Measurements from ENCODE around the gene PLA2G4A.

Gene PLA2G4A

DNA sequence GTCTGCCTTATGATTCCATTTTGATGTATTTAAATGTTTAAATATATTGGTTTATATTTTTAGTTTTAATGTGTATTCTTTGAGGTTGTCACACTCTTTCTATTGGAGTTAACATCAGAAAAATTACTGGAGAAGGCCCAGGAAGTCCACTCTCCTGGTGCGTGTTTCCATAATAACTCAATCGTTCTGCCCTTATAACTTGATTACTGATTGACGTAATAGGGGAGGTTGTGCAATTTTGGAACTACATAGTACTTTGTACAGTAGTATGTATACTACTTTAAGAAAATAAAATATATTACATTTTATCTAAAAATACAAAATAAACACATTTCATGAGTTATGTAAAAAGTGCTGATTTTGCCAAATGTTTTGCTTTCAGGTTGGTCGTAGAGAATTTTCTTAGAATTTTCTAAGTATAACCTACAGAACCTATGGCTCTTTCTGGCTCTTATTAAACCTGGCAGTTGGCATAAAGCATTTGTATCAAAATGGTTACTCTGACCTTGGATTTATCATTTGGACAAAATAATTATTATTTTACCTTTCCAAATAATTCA is 5.7 kb downstream of the PLA2G4A start:
- no peak for DNase-seq

GRCh38 chr1:186835448-186835847 is 6.7 kb downstream of the PLA2G4A start:
- DNase-seq: no peak

DNA sequence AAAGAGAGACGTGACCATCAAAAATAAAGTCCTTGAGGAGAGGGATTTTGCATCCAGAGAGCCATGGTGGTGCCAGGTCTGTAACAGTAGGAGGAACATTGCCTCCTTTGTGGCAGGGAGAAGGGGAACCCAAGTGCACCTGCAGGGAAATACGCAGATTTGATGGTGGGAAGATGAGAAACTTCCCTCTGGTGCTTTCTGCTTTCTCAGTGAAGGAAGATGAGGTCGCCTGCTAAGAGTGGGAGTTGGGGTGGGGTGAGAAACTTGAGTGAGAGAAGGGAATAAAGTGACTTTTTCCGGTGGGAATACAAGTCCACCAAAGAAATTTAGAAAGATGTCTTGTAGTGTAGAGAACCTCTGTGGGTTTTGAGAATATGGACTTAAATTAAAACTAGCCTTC is 9.1 kb downstream of the PLA2G4A start:
- no peak for DNase-seq

DNA sequence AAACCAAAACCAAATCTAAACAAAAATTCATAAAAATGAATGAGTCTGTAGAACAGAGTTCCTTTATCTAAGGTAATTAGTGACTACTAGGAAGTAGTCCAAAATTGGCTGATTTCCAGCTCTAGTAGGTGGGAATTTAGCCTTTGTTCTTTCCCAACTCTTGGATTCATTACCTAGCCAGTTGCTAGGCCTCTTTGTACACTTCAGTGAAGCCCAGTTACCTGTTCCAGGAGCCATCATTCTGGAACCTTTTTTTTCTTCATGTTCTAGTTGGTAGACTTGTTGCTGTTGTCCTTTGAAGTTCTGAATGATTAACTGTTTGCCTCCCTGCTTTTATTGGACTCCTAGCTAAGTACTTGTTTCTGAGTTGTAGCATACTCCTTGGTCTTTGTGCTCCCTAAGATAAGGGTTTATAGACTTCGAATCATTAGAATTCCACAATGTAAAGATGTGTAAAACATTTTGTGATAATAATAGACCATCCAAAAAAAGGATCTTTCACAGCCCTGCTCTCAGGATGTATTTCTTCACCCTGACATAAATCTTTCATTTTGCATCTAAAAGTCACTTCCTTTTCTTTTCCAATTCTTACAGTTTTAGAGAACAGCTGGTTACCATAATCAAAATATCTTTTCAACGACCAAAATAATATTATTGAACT is 9.8 kb downstream of the PLA2G4A start:
- no peak for DNase-seq

DNA sequence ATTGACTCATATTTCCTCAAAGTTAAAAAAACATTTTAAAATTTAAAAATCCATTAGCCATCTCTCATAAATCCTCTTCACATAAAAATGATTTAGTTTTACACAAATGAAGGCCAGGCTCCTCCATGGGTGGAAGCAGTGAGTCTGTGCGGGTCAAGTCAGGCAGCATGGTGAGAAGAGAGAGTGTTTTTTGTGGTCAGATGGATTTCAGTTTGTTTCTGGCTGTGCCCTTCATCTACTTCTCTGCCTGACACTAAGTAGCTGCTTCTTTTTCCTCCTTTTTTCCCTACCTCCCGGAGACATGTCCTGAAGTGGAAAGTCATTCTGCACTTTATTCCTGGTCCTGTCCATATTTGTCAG is 10.3 kb downstream of the PLA2G4A start:
- no peak for DNase-seq

DNA sequence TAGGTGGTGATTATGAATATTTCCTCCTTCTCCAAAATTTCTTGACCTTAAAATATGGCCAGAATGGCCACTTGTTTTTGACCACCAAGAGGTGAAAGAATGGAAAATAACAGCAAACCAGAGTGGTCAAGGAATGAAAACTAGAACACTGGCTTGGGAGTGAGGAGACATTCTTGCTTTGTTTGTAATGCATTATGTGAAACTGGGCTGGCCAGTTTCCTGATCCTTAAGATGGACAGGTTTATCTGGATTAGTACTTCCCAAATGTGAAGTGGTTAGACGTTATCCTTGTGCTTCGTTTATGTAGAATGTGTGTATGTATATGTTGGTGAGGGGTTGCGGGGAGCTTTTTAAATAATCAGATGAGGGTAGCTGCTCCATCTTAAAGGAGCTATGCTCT is 12.8 kb downstream of the PLA2G4A start:
- DNase-seq: no peak

GRCh38 chr1:186842547-186842946 is 13.8 kb downstream of the PLA2G4A start:
- no peak for DNase-seq

DNA sequence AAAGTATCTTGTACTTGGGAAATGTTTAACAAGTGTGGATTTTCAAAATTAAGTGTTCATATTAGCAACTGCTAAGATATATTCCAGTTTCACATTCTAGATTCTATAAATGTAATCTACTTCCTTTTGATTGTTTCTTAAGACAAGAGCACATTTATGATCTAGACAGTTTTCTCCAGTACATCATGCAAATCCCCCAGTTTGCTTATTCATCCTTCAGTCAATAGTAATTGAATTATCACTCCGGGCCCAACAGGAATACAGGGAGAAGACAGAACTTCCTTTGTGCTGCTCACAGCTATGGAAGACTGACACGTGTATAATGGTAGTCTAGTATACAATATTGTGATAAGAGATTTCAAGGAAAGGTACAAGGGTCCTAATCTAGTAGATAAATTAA is 14.5 kb downstream of the PLA2G4A start:
- DNase-seq: no peak

DNA sequence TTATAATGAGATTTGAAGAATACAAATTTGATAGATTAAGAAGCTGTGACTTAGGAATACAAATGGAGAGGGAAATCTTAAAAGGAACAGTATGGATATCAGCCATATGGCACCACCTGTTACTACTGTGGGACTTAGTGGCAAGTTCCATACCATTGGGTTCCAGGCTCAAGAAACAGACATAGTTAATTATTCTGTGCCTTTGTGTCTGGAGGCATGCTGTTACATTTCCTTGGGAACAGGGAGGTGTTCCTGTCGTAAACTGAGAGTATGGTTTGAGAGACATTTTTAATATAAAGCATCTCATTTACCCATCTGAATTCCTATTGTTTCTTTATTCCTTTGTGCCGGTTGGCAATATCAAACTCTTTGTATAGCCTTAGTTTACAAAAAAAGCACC is 15.2 kb downstream of the PLA2G4A start:
- no peak for DNase-seq

DNA sequence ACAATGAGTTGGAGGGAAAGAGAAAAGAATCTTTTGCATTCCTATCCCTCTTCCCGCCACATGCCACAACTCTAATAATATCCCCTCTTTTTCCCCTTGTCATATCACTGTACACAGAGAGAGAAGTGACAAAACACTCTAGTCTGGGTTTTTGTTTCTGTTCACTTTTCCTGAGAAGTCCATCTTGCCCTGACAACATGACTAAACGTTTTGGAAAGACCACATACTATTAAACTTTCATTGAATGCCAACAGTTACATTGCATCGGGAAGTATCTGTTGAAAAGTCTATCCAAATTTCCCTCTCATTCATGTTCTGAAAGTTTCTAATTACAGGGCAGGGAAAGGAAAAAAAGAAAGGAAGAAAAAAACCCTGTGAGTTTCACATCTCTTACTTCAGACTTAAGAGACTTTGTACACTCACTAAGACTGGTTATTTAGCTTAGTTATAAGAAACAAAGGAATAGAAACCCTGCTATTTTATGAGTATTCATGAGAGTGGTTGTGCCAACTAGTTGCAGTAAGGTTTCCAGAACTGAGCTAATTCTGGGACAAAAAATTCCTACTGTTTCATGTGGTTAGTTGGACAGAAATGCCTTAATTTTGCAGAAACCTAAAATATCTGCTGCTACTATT is 16.9 kb downstream of the PLA2G4A start:
- DNase-seq: no peak

GRCh38 chr1:186848509-186849130 is 19.9 kb downstream of the PLA2G4A start:
- DNase-seq: no peak

DNA sequence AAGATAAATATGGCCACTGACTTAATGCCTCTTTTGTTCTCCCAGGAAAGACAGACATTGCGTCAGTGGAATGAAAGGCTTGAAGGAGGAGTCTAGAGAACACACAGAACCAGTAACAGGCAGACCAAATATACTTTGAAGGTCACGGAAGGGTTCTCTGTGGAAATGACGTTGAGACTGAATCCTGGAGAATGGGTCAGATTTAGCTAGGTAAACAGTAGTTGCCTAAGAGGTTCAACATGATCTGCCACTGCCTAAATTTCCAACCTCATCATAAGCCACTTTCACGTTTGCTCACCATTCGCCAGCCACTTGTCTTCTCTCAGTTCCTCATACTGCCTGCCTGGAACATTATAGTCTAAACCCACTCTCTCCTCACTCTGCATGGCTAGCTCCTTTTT is 20.5 kb downstream of the PLA2G4A start:
- no peak for DNase-seq

DNA sequence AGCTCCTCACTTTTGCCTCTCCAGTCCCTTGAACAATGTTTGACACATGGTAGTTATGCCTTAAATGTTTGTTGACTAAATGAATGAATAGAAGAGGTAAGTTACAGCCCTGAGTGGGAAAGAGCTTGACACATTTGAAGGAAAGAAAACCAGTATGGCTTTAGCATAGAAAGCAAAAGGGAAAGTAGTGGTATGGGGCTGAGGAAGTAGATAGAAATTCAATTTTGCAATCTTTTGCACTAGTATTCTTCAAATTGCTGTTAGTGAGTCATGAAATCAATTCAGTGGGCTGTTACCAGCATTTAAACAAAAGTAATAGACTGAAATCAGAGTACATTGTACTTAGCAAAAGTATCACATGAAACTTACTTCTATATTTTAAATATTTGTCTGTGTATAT is 21.1 kb downstream of the PLA2G4A start:
- DNase-seq: no peak

DNA sequence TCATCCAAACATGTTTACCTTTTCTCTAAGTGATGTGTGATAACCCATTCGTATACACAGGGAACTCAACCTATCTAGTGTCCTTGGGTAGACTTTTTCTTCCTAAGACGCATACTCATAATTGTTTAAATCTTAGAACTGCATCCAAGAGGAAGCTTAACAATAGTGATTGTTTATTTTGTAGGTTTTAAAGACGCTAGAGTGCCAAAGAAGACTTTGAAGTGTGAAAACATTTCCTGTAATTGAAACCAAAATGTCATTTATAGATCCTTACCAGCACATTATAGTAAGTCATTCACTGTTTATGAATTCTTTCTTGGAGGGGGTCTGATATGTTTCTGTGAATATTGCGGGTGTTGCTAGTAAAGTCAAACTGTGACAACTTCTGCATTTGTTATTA is 25.4 kb downstream of the PLA2G4A start:
- DNase-seq: no peak

GRCh38 chr1:186858923-186859322 is 30.2 kb downstream of the PLA2G4A start:
- DNase-seq: no peak

DNA sequence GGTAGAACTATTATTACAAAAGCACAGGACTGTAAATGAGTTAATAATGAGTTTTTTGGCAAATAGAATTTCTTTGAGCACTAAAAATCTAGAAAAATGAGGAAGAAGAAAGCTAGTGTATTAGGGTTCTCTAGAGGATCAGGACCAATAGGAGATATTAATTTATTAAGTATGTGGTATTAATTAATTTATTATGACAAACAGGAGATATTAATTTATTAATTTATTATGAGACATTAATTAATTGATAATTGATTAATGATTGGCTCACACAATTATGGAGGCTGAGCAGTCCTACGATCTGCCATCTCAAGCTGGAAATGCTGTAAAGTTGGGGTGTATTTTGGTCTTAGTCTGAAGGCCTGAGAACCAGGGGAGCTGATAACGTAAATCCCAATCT is 31.2 kb downstream of the PLA2G4A start:
- DNase-seq: no peak

GRCh38 chr1:186864296-186864695 is 35.5 kb downstream of the PLA2G4A start:
- DNase-seq: no peak

GRCh38 chr1:186865253-186865652 is 36.5 kb downstream of the PLA2G4A start:
- DNase-seq: no peak

DNA sequence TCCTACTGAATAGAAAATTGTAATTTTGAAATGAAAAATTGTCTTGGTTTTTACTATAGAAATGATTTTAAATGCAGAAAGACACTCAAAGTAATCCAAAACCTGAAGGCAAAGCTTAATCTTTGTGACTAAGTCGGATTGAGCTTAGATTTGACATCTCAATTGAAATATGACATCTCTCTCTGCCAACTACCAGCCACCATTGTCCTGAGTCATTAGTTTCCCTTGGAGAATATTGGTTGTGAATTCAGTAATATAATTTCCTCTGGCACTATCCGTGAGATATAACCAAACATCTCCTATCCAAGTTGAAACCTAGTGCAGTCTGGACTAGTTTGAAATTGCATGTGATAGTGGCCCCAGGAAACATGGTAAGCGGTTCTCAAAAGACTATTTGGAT is 37.1 kb downstream of the PLA2G4A start:
- no peak for DNase-seq

- no peak for DNase-seq
These were observed 40.9 kb downstream of the PLA2G4A start for GRCh38 chr1:186869526-186870228.

DNA sequence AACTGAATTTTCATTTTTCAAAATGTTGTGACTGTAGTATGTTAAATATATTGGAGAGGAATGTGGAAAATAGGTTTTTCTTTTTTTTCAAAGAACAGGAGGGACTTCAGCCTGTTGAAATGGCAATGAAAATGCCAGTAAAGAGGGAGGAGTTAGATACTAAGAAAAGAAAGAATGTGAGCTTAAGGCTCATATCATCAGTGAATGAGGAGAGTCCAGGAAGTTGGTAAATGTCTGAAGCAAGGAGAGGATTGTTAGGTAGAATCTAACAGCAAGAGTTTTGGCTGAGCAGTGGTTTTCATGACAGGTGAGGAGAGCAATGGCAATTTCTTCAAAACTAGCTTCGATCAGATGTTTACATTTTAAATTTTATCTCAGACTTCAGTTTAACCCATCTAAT is 43.0 kb downstream of the PLA2G4A start:
- no peak for DNase-seq

GRCh38 chr1:186872291-186872690 is 43.5 kb downstream of the PLA2G4A start:
- DNase-seq: no peak

- DNase-seq: no peak
These were observed 44.9 kb downstream of the PLA2G4A start for GRCh38 chr1:186873687-186874086.
